Activated CD8-positive, alpha-beta T cell treated with anti-CD3 and anti-CD28 coated beads for 36 hours (primary cell): Measurements from ENCODE around the gene ZNF526. TPM values are rescaled to one million over a fixed set of nuclear protein-coding genes. Genes with fewer than 3 reads are reported as not detected.
A peak's percentile ranks its signal among the peaks of the same experiment; 100 is the strongest.

Experiments used
- ATAC-seq: fragments of 200-7000 bp; cut with Tn5 transposase; one replicate; pipeline ENCODE4 v1.10.0; 2021; ENCODE audit warnings: mild to moderate bottlenecking, moderate library complexity
- CTCF ChIA-PET: fragments of 350-600 bp; sonication (Branson Sonifier 250); formaldehyde crosslinking; loops from one replicate; lab custom pipeline; 2021; ENCODE audit warnings: antibody characterized with exemption; lab: Charles Lee
- POLR2A ChIA-PET: fragments of 350-600 bp; sonication (Branson Sonifier 250); formaldehyde crosslinking; loops from one replicate; lab custom pipeline; 2021; ENCODE audit warnings: antibody characterized with exemption; lab: Charles Lee
- DNase-seq: peaks from one replicate; pipeline ENCODE4 v3.0.0-alpha.2; 2020
- H3K27ac Mint-ChIP-seq: one replicate; pipeline ENCODE4 v1.8.0; 2021; ENCODE audit warnings: mild to moderate bottlenecking, mixed read lengths
- H3K27me3 Mint-ChIP-seq: one replicate; pipeline ENCODE4 v1.8.0; 2021; ENCODE audit warnings: mixed read lengths
- H3K36me3 Mint-ChIP-seq: one replicate; pipeline ENCODE4 v1.8.0; 2021; ENCODE audit warnings: low read depth, mixed read lengths
- H3K4me1 Mint-ChIP-seq: one replicate; pipeline ENCODE4 v1.8.0; 2021; ENCODE audit warnings: low read depth, mixed read lengths
- H3K4me3 Mint-ChIP-seq: one replicate; pipeline ENCODE4 v1.8.0; 2021; ENCODE audit warnings: mild to moderate bottlenecking, moderate library complexity, mixed read lengths
- H3K9me3 Mint-ChIP-seq: one replicate; pipeline ENCODE4 v1.8.0; 2021; ENCODE audit warnings: mixed read lengths
- CTCF ChIP-seq: fragments of 200-600 bp; IDR thresholded peaks from one replicate; pipeline ENCODE4 v1.8.0; 2022; ENCODE audit warnings: antibody characterized with exemption, mild to moderate bottlenecking
- intact Hi-C: fragments of 100-400 bp; cut with micrococcal nuclease; formaldehyde crosslinking; loops from one replicate; pipeline ENCODE4 v1.10.0; 2022
- total RNA-seq, 2 experiments: library from RNA; stranded (reverse); gene quantifications; one replicate each; pipeline ENCODE4 v1.2.3, GENCODE V29; 2021

The ZNF526 gene
- total RNA-seq, 2 experiments from 2014 or later = 12.0 to 12.3 TPM

- no peak for ATAC-seq
- H3K27ac Mint-ChIP-seq = no peak overlapping the region
These were observed 5.7 kb downstream of the ZNF526 start for GRCh38 chr19:42225718-42226292.

GRCh38 chr19:42226886-42227285 is 6.8 kb downstream of the ZNF526 start:
- Mint-ChIP-seq H3K4me3 (no peak overlapping the region), H3K27ac (peak overlapping the region; percentile 46), H3K27me3 (no peaks in the 10 kb centered on the region), H3K36me3 (peaks cover 53% of the 10 kb centered on the region), H3K9me3 (no peaks in the 10 kb centered on the region), H3K4me1 (peaks cover 32% of the 10 kb centered on the region)
- no peak for TF ChIP-seq CTCF
- ChIA-PET POLR2A (interaction anchor here (17.2 kb wide), 1 partner anchor 13 kb away, joined by 195 read pairs; the partner anchor contains the start of gene GSK3A), CTCF (no interaction called here)
- DNase-seq (no peak), ATAC-seq (no peak)
- intact Hi-C loops = no loop called here

More at GRCh38 chr19:42225718-42226292, 5.7 kb downstream of the ZNF526 start:
- POLR2A ChIA-PET = interaction anchor here (17.2 kb wide), 1 partner anchor 14 kb away, joined by 195 read pairs; the partner anchor contains the start of gene GSK3A
- TF ChIP-seq CTCF = no peak
- Mint-ChIP-seq H3K27me3 (no peaks in the 10 kb centered on the region), H3K4me1 (peaks cover 35% of the 10 kb centered on the region), H3K4me3 (no peak overlapping the region), H3K9me3 (no peaks in the 10 kb centered on the region), H3K36me3 (peaks cover 46% of the 10 kb centered on the region)
- no peak for DNase-seq
- CTCF ChIA-PET = no interaction called here
- intact Hi-C loops = no loop called here

GRCh38 chr19:42228641-42229040 is 8.5 kb downstream of the ZNF526 start:
- Mint-ChIP-seq H3K27ac (peak overlapping the region; percentile 12), H3K9me3 (no peaks in the 10 kb centered on the region), H3K27me3 (no peaks in the 10 kb centered on the region), H3K36me3 (peaks cover 50% of the 10 kb centered on the region), H3K4me3 (no peak overlapping the region), H3K4me1 (peaks cover 26% of the 10 kb centered on the region)
- ChIA-PET CTCF (interaction anchor here (0.6 to 1.9 kb wide), 4 partner anchors 9 to 16 kb away, joined by 3 to 6 read pairs (median 4); no protein-coding TSS in a partner anchor), POLR2A (interaction anchor here (0.8 to 17.2 kb wide), 2 partner anchors 8 to 11 kb away, joined by 4 to 195 read pairs; partner anchors contain the start of genes GSK3A and ZNF526)
- no peak for DNase-seq
- ATAC-seq = no peak
- no peak for TF ChIP-seq CTCF
- intact Hi-C loops = no loop called here

- peaks cover 54% of the 10 kb centered on the region for H3K36me3 Mint-ChIP-seq
- CTCF ChIA-PET = interaction anchor here (1.4 to 1.9 kb wide), 2 partner anchors 16 to 50 kb away, joined by 5 to 6 read pairs; no protein-coding TSS in a partner anchor
- ATAC-seq (no peak), DNase-seq (no peak)
- no peak overlapping the region for H3K4me3 Mint-ChIP-seq
- H3K27ac Mint-ChIP-seq = peak overlapping the region; percentile 83
- H3K27me3 Mint-ChIP-seq = no peaks in the 10 kb centered on the region
- intact Hi-C loops = no loop called here
- POLR2A ChIA-PET = interaction anchor here (0.8 to 17.2 kb wide), 2 partner anchors 9 to 10 kb away, joined by 4 to 195 read pairs; partner anchors contain the start of genes GSK3A and ZNF526
- H3K4me1 Mint-ChIP-seq = peaks cover 27% of the 10 kb centered on the region
- no peaks in the 10 kb centered on the region for H3K9me3 Mint-ChIP-seq
- no peak for TF ChIP-seq CTCF
These were observed 9.3 kb downstream of the ZNF526 start for GRCh38 chr19:42229301-42229854.

GRCh38 chr19:42229855-42230351 is 9.8 kb downstream of the ZNF526 start:
- H3K9me3 Mint-ChIP-seq = no peaks in the 10 kb centered on the region

More at GRCh38 chr19:42229855-42230351, 9.8 kb downstream of the ZNF526 start:
- Mint-ChIP-seq H3K4me3 (no peak overlapping the region), H3K36me3 (peaks cover 51% of the 10 kb centered on the region), H3K27me3 (no peaks in the 10 kb centered on the region), H3K27ac (peak overlapping the region; percentile 83), H3K4me1 (peaks cover 27% of the 10 kb centered on the region)
- no peak for TF ChIP-seq CTCF
- intact Hi-C loops = no loop called here
- ATAC-seq = no peak
- CTCF ChIA-PET = interaction anchor here (1.1 to 1.9 kb wide), 4 partner anchors 8 to 50 kb away, joined by 3 to 6 read pairs (median 4); no protein-coding TSS in a partner anchor
- POLR2A ChIA-PET = interaction anchor here (1.2 to 17.2 kb wide), 2 partner anchors 10 to 14 kb away, joined by 4 to 195 read pairs; partner anchors contain the start of gene GSK3A
- DNase-seq = no peak
